ENCODE measurements around the gene ABCB8.
A peak's percentile ranks its signal among the peaks of the same experiment; 100 is the strongest.

Gene ABCB8

DNA sequence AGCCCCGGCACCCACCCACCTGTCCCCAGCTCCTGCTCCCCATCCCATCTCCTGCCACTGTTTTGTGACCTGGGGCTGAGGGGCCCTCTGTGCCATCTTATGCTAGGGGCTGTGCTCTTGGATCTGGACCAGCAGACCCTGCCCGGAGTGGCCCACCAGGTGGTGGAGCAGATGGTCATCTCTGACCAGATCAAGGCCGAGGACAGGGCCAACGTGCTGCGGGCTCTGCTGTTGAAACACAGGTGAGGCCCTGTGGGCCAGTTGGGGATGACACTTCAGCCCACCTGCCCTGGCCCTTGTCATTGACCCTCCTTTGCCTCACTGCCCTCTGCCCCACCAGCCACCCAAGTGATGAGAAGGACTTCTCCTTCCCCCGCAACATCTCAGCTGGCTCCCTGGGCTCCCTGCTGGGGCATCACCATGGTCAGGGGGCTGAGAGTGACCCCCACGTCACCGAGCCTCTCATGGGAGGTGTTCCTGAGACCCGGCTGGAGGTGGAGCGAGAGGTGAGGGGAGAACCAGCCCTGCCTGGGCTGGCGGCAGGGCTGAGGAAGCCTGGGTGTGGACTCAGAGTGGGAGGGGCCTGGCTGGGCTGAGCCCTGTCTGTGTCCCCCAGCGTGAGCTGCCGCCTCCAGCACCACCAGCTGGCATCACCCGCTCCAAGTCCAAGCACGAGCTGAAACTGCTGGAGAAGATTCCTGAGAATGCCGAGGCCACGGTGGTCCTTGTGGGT, 41.8 kb downstream of the ABCB8 start:
- no peak overlapping the region for H3K4me3 ChIP-seq (ENCODE audit: low read depth, low read length)

DNA sequence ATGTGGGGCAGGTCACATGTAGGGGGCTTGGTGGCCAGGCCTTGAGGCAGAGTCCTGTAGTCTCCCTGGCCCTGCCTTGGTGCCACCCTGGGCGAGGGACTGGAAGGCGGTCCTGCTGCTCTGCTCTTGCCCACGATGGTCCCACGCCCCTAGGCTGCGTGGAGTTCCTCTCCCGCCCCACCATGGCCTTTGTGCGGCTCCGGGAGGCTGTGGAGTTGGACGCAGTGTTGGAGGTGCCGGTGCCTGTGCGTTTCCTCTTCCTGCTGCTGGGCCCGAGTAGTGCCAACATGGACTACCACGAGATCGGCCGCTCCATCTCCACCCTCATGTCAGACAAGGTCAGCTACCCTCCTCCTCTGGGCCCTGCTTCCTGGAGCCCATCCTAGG, 42.3 kb downstream of the ABCB8 start:
- H3K4me3 ChIP-seq (ENCODE audit: low read depth, low read length) = no peak overlapping the region

DNA sequence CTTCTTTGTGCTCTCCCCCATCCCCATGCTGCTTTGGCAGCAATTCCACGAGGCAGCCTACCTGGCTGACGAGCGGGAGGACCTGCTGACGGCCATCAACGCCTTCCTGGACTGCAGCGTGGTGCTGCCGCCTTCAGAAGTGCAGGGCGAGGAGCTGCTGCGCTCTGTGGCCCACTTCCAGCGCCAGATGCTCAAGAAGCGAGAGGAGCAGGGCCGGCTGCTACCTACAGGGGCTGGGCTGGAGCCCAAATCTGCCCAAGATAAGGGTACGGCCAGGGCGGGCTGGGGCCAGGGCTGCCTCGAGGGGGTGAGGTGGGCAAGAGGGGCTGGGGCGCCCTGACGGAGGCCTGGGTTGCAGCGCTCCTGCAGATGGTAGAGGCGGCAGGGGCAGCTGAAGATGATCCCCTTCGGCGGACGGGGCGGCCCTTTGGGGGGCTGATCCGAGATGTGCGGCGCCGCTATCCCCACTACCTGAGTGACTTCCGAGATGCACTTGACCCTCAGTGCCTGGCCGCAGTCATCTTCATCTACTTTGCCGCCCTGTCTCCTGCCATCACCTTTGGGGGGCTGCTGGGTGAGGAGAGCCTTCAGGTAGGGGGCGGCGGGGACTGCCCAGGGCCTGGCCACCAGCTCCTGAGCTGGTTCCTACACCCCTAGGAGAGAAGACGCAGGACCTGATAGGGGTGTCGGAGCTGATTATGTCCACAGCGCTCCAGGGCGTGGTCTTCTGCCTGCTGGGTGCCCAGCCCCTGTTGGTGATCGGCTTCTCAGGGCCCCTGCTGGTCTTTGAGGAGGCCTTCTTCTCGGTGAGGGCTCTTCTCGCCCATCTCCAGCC, 43.0 kb downstream of the ABCB8 start:
- H3K4me3 ChIP-seq (ENCODE audit: low read depth, low read length) = no peak overlapping the region

DNA sequence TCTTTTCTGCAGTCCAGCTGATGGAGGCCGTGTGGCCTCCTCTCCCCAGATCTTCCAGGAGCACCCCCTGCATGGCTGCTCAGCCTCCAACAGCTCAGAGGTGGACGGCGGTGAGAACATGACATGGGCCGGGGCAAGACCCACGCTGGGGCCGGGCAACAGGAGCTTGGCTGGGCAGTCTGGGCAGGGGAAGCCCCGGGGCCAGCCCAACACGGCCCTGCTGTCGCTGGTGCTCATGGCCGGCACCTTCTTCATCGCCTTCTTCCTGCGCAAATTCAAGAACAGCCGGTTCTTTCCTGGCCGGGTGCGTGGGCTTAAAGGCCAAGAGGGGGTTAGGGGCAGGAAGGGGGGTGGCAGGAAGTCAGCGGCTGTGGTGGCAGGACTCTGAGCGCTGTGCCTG, 45.7 kb downstream of the ABCB8 start:
- H3K4me3 ChIP-seq (ENCODE audit: low read depth, low read length) = no peak overlapping the region

DNA sequence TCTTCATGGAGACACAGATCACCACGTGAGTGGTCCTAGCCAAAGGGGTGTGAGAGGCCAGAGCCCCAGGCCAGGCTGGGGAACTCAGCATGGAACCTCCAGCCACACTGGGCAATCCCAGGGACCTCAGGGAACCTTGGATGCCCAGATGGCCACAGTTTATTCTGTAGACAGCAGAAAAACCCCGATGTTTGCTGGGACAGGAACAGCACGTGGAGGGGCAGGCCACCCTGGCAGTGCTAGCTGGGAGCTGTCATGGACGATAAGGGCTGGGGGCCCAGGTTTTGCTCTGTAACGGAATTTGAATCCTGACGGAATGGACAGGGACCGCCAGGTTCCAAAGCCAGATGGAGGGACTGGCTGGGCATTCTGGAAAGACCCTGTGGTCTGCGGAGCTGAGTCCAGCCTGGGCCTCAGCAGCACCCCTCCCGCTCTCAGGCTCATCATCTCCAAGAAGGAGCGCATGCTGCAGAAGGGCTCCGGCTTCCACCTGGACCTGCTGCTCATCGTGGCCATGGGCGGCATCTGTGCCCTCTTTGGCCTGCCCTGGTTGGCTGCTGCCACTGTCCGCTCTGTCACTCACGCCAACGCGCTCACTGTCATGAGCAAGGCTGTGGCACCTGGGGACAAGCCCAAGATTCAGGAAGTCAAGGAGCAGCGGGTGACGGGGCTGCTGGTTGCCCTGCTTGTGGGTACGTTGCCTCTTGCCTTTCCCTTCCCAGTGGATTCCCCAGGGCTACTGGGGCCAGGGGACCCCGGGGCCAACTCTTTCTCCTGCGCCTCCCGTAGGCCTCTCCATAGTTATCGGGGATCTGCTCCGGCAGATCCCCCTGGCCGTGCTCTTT, 46.8 kb downstream of the ABCB8 start:
- no peak overlapping the region for H3K4me3 ChIP-seq (ENCODE audit: low read depth, low read length)

DNA sequence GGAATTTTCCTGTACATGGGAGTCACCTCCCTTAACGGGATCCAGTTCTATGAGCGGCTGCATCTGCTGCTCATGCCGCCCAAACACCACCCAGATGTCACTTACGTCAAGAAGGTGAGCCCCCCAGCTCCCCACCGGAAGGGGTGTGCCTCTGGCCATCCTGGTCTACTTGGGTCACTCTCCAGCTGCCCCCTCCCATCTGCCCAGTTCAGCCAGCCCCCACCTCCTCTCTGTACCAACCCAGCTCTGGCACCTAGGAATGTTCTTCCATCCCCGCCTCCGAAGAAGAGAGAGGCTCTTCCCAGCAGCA, 47.4 kb downstream of the ABCB8 start:
- no peak overlapping the region for H3K4me3 ChIP-seq (ENCODE audit: low read depth, low read length)

DNA sequence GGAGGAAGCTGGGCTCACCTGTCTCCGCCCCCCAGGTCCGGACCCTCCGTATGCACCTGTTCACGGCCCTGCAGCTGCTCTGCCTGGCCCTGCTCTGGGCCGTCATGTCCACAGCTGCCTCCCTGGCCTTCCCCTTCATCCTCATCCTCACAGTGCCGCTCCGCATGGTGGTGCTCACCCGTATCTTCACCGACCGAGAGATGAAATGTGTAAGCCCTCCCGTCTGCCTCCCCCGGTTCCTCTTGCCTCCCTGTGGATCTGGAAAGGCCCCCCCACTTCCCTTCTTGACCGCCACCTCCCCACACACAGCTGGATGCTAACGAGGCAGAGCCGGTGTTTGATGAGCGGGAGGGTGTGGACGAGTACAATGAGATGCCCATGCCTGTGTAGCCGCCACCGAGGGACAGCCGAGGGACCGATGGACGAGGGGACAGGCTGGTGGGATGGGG, 47.8 kb downstream of the ABCB8 start:
- H3K4me3 ChIP-seq (ENCODE audit: low read depth, low read length) = no peak overlapping the region

DNA sequence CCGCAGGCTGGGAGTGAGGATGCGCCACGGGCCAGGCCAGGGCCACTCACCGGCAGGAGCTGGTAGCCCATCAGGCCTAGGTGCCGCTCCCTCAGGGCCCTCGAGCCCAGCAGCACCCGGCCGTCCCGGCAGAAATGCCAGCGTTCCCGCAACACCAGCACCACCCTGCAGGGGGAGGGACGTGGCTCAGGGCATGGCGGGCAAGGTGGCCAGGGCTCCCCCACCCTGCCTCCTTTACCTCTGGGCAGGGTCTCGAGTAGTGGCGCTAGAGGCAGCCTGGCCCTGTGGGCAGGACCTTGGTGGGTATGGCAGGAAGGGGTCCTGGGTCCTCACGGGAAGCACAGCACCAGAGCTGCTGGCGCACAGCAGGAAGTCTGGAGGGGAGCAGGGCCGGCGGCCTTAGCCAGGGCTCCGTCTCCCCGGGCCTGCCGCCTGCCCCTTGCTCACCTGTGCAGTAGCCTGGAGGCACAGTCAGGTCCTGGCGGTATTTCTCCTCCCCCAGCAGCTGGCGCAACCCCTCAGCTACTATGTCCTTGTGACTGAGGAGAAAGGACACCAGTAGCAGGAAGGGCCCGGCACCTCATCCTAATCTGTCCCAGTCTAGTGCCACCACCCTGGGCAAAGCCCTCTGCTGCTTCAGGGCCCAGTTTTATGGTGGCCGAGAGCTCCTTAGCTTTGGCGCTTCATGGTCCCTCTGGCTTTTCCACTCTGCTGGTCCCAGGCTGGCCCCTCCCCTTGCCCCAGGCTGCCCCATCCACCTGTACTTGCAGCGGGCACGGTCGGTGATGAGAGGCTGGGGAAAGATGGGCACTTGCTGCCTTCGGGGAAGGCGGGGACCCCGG, 48.8 kb downstream of the ABCB8 start:
- no peak overlapping the region for H3K4me3 ChIP-seq (ENCODE audit: low read depth, low read length)

DNA sequence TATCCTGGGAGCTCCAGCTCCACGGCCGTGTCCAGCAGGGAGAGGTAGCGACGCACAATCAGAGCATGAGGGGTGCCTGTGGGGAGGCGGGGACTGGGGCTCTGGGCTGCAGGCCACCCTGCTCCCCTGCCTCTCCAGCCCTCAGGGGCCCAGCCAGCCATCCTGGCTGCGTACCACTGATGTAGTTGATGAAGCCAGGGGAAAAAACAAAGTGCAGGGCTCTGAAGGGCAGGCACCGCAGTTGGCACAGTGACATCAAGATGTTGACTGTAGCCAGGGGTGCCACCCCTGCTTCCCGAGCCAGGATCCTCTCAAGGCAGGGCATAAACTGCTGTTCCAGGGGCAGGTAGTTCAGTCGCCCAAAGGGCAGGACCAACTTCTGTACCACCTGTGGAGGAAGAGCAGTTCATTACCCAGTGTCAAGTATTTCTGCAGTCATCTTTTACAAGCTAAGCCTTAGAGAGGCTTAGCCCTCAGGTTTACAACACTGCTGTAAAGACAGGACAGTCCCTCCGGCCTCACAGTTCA, 49.5 kb downstream of the ABCB8 start:
- H3K4me3 ChIP-seq (ENCODE audit: low read depth, low read length) = no peak overlapping the region

DNA sequence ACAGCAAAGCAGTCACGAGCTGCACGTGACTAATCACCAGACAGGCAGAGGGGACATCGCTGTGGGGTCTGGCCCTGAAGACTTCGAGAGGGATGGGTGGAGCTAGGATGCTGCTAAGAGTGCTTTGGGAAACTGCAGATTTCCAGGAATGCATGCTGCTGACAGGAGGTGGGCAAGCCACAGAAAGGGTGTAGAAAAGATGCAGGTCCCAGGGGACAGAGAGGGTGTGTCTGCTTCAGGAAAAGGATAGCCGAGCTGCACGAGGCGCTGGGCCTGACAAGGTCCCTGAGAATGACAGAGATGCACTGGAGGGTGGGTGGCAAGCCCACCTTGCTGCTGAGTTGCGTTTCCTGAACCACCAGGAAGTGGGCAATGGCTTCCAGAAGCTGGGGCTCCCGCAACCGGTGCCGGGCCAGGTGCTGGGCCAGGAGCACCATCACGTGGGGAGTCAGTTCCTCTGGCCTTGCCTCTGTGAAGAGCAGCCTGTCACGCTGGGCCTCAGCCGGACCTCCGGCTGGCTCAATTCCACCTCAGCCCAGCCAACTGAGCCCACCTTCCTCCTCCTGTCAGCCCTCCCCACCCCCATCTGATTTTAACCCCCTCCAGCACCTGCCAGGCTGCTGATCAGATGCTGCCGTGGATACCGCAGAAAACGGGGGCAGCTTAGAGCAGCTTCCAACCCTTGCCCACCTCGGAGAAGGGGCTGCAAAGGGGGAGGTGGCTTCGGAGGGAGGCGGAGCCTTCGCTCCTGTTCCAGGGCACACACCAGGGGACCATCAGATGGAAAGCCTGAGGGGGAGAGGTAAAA, 50.2 kb downstream of the ABCB8 start:
- H3K4me3 ChIP-seq (ENCODE audit: low read depth, low read length) = no peak overlapping the region

DNA sequence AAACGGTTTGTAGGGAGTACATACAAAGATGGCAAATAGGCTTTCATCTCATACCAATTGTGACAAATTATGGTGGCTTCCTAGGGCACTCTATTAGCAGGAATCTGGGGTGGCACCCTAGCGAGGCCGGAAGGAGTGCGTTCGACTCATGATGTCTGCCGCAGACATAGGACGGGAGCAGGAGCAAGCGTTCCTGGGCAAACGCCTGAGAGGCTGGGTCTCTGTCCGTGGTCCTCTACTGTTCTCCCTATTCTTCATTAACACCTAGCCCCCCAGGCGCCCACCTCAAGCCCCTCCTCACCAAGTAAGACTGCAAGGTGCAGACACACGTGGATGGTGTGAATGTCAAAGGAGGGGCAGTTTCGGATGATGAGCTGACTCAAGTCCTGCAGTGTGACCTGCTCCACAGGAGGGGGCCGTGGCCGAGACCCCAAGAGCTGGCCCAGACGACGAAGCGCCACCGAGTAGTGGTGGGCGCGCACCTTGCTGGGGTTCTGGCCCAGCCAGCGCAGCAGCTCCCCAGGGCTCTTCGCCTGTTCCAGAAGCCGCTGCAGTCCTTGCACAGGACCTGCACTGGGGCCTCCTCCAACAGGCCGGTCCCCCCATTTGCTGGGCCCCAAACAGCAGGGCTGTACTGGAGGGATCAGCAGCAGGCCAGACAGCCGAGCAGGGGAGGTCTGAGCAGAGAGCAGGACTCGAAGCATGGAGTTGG, 51.1 kb downstream of the ABCB8 start:
- H3K4me3 ChIP-seq (ENCODE audit: low read depth, low read length) = peak overlapping the region; percentile 84

DNA sequence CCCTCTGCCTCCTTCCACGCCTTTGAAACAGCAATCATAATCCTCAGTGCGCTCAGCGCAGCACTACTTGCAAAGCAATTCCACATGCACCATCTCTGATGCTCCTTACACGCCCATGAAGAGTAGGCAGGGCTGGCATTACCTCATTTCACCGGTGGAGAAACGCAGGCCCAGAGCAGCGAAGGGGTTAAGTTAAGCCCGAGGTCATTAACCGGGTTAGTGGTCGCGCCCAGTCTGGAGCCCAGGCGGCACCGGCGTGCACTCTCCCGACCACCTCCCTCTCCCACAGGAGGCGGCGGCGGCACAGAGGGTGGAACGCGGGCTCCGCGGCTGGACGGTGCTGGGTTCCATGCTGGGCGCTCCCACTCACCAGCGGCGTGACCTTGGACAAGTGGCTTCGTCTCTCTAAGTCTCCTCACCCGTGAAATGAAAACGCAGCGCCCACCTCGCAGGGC, 51.8 kb downstream of the ABCB8 start:
- H3K4me3 ChIP-seq (ENCODE audit: low read depth, low read length) = peak overlapping the region; percentile 84

DNA sequence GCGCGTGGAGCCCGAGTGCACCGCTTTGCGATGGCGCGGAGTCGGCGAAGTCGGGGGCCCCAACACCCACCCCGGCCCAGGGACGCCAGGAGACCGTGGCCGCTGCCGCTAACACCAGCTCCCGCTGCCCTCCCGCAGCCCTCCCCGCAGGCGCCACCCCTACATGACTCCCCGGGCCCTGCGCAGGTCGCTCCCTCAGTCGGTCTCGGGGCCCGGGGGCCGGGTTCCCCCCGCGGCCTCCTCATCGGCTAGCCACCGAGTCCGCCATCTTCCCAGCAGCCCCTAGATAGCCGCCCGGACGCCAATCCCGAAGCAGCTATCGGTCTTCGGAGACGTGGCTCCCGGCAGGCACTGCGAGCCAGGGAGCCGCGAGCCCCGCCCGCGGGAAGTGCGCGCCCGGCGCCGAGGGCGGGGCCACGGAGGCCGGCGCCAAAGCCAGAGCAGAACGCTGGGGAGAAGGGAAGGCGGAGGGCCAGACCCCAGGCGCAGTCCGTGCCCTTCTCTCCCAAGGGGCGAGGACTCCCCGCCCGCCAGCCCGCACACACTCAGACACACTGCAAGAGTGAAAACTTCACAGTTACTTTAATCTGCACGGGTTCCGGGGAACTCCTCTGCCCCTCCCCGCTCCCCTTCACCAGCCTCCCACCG, 52.4 kb downstream of the ABCB8 start, which contains the start of gene FASTK:
Gene FASTK, minus strand, starts transcription at position 288 of the 648 bp plus-strand sequence. Its CDS starts 43 bp downstream, at position 245.
- H3K4me3 ChIP-seq (ENCODE audit: low read depth, low read length) = peak within 1 kb of the TSS; percentile 84

DNA sequence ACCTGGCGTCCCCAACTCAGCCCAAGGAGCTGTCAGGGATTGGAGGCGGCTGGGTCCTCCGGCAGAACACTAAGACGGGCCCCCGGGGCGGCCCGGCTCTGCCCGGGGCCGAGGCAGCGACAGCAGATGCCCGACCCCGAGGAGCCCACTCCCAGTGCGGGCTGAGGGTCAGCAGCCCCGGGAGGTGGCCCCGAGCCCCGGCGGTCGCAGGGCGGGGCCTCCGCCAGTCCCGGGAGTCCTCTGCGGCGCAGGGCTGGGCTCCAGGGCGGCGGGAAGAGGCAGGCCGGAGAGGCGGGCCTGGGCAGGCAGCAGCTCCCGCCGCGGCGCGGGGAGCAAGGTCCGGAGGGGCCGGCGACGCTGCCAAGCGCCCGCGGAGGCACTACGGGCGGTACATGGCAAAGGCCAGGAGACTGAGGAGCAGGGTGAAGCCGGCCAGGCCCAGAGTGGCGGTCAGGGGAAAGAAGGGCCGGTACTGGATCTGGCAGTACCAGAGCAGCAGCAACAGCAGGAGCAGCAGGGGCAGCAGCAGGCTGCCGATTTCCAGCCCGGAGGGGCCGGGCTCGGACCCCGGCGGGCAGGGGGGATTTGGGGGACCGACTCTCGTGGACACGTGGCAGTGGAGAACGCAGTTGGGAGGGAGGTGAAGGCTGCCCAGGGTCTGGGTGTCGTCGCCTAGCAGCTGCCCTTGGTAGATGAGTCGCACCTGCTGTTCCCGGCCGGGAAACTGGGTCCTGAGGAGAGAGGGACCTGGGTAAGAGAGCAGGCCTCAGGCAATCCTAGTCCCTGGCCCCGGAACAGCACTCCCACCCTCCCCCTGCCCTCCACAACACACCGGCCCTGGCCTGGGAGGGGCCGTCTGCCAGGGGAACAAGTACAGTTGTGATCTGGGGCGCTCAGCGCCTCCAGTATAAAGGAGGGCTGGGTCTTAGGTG, 53.2 kb downstream of the ABCB8 start:
- H3K4me3 ChIP-seq (ENCODE audit: low read depth, low read length) = peak overlapping the region; percentile 84

DNA sequence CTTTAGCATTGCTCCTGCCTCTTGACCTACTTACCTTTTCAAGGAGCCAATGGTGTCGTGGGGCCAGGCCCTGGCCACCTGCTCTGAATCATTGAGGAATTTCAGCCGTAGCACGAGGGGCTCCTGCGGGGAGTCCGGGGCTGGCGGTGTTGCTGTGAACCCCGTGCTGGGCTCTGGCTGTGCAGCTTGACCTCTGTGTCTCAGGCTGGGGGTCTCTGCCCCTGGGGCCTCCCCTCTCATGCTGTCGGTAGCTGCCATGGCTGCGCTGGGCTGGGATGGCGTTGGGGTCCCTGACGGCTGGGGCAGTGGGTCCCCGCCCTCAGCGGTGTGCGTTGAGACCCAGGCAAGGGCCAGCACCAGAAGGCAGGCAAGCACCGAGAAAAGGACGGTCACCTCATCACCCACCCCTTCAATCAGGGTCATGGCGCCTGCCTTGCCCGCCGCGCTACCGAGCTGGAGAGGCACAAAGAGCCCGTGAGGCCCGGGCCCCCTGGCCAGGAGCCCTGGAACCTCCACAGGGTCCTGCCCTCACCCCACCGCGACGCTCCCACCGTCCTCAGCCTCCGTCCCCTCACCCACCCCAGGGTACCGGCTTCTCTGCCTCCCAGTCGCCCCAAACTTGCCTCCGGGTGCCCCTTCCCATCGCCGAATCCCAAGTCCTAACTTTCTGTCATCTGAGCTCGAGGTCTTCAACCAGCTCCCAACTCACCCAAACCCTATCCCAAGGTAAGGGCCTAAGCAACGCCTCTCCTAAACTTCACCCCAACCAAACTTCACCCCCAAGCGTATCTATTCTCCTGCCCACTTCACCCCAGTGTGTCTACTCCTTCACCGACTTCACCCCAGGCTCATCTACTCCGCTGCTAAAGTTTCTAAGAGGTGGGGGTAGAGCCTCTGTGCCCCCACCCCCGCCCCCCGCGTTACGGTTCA, 54.2 kb downstream of the ABCB8 start:
- H3K4me3 ChIP-seq (ENCODE audit: low read depth, low read length) = peak overlapping the region; percentile 39

Data from iPS-11a (cell line).